HEK293T (cell line): ENCODE measurements around the gene TNIP1.

Source experiments
- BHLHE40 ChIP-seq: fragments of 450-650 bp; IDR thresholded peaks from 2 replicates; pipeline ENCODE4 v1.6.1; 2016; ENCODE audit warnings: mild to moderate bottlenecking, moderate library complexity, borderline replicate concordance
- FOXA1 ChIP-seq: fragments of 450-650 bp; IDR thresholded peaks from 2 replicates; pipeline ENCODE4 v1.6.1; 2016; ENCODE audit warnings: mild to moderate bottlenecking
- FOXK2 ChIP-seq: fragments of 450-650 bp; IDR thresholded peaks from 2 replicates; pipeline ENCODE4 v1.6.1; 2016; ENCODE audit warnings: mild to moderate bottlenecking
- FOXM1 ChIP-seq: fragments of 450-650 bp; IDR thresholded peaks from 2 replicates; pipeline ENCODE4 v1.6.1; 2017; ENCODE audit warnings: mild to moderate bottlenecking, borderline replicate concordance
- HDGF ChIP-seq: fragments of 450-650 bp; IDR thresholded peaks from 2 replicates; pipeline ENCODE4 v1.6.1; 2017; ENCODE audit warnings: antibody characterized with exemption, borderline replicate concordance
- SP1 ChIP-seq: fragments of 450-650 bp; IDR thresholded peaks from 2 replicates; pipeline ENCODE4 v1.6.1; 2017
- SUZ12 ChIP-seq: fragments of 450-650 bp; IDR thresholded peaks from 2 replicates; pipeline ENCODE4 v1.6.1; 2016; ENCODE audit warnings: mild to moderate bottlenecking
- TARDBP ChIP-seq: fragments of 450-650 bp; IDR thresholded peaks from 2 replicates; pipeline ENCODE4 v1.6.1; 2016
- ZNF384 ChIP-seq: fragments of 450-650 bp; IDR thresholded peaks from 2 replicates; pipeline ENCODE4 v1.6.1; 2016
- TF ChIP-seq, protein P1 (sequence below): fragments of 450-650 bp; IDR thresholded peaks from 2 replicates; pipeline ENCODE4 v1.6.1; 2016

DNA sequence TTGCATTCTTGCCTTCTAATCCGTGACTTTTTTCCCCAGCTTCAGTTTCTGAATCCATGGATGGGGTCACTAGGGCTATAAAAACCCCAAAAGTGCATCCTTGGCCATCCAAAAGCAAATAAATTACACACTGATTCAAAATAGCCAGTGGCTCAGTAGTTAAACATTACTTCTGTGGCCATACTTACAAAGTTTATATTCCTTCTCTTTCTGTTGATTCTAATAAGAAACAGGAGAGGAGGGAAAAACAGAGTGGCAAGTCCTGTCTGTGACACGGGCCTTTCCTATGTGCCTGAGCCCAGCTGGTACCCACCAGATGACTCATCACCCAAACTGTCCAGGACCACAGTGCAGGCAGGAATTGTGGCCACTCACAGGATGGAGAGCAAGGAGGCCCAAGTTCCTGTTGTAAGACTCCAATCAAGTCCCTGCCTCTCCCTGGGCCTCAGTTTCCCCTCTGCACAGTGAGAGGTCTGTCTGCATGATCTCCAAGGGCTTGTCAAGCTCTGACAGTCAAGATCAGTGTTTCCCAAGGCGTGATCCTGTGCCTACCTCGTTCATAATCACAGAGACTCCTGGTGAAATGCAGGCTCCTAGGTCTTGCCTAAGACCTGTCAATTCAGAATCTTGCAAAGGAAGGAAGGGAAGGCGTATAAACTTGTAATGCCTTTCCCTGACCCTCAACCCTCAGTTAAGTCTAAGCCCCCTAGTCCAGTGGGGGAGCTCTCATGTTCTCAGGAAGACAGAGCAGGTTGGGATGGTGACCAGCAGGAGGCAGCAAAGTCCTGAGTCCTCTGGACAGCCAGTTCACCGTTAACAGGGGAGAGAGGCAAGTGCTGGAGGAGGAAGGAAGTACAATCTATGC is 29.5 kb downstream of the TNIP1 start:
- TF ChIP-seq FOXK2 (no peak), FOXM1 (no peak), ZNF384 (no peak), TARDBP (no peak), SP1 (no peak), FOXA1 (no peak), SUZ12 (no peak), BHLHE40 (no peak), HDGF (no peak)
- TF ChIP-seq, protein P1, sequence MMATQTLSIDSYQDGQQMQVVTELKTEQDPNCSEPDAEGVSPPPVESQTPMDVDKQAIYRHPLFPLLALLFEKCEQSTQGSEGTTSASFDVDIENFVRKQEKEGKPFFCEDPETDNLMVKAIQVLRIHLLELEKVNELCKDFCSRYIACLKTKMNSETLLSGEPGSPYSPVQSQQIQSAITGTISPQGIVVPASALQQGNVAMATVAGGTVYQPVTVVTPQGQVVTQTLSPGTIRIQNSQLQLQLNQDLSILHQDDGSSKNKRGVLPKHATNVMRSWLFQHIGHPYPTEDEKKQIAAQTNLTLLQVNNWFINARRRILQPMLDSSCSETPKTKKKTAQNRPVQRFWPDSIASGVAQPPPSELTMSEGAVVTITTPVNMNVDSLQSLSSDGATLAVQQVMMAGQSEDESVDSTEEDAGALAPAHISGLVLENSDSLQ, result no peak
